ENCODE data around the gene DST.

DST gene

DNA sequence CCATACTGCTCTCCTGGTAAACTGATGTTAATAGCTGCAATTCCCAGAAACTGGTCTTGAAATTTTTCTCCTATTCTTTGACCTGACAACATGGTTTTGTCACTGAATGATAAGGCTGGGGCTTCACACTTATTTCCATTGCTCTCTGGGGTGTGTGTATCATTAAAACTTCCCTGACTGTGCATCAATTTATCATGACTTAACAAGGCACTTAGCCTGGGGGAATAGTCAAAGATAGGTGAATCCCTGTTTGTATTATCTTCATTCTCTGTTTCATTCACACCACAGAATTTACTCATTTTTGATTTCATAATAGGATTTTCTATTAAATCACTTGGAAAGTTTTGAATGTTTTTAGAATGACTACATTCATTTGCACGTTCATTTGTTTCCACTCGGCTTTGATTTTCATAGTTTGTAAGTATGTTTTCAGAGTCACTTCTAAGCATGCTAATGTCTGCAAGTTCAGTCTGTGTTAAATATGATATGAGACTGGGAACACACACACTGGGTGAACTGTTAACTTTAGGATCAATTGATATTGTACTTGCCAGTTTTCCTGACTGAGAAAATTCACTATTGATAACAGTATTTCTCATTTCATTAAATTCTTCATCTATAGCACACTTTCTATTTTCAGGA is 35.5 kb downstream of the DST start:
- FAIRE-seq (no peak), DNase-seq (ENCODE audit: insufficient read length, low spot score) (no peak)
- TF ChIP-seq, protein P1, sequence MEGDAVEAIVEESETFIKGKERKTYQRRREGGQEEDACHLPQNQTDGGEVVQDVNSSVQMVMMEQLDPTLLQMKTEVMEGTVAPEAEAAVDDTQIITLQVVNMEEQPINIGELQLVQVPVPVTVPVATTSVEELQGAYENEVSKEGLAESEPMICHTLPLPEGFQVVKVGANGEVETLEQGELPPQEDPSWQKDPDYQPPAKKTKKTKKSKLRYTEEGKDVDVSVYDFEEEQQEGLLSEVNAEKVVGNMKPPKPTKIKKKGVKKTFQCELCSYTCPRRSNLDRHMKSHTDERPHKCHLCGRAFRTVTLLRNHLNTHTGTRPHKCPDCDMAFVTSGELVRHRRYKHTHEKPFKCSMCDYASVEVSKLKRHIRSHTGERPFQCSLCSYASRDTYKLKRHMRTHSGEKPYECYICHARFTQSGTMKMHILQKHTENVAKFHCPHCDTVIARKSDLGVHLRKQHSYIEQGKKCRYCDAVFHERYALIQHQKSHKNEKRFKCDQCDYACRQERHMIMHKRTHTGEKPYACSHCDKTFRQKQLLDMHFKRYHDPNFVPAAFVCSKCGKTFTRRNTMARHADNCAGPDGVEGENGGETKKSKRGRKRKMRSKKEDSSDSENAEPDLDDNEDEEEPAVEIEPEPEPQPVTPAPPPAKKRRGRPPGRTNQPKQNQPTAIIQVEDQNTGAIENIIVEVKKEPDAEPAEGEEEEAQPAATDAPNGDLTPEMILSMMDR (IDR thresholded peaks at IDR 0.05; ENCODE audit: insufficient read depth, missing control alignments): no peak

DNA sequence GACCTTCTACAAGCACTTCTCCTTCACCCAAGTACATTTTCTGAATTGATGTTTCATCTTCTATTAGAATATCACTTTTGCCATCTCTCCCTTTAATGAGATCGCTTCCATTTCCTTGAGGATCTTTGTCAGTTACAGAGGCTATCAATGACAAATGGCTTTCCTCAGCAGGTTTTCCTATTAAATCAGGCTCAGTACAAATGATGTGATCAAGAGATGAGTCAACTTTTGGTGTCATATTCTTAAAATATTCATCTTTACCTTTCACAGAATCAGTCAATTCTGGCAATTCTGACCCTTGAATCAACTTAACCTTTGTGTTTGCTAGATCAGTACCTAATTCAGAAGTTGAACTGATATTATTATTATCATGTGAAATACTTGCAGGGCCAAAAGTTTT is 37.3 kb downstream of the DST start:
- TF ChIP-seq, protein P1 (IDR thresholded peaks at IDR 0.05; ENCODE audit: insufficient read depth, missing control alignments): no peak
- DNase-seq (ENCODE audit: insufficient read length, low spot score) (no peak), FAIRE-seq (no peak)

DNA sequence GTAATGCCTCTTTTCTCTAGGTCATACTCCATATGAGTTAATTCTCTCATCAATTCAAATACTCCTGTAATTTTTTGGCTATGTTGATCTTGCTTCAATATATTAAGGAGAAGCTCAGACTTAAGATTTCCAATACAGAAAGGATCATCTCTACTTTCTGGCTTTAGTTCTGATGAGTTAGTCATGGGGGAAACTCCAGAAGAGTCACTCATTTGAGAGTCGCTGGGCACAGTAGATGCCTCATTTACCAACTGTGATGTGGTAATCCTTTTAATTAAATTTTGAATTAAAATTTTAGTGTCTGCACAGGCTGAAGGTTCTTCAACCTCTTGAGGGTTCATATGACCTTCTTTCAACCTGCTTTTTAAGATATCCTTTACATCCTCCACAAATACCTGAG is 38.5 kb downstream of the DST start:
- TF ChIP-seq, protein P1 (IDR thresholded peaks at IDR 0.05; ENCODE audit: insufficient read depth, missing control alignments): no peak
- FAIRE-seq (no peak), DNase-seq (ENCODE audit: insufficient read length, low spot score) (no peak)

DNA sequence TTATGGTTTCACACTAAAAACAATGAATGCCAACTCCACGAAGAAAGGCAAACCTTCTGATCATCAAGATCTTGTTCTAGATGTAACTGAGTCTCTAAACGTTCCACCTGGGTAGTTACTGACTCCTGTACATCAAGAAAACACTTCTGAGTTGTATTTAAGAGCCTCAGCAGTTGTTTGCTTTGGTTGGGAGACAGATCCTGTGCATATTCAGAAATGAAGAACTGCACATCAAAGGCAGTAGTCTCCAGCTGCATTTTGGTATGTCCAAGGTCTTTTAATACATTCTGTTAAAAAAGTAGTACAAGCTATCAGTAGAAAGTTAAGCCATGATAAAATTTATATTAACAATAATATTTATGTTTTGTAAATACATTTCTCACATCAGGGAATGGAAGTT is 41.3 kb downstream of the DST start:
- DNase-seq (ENCODE audit: insufficient read length, low spot score) (no peak), FAIRE-seq (peak; percentile 72)
- TF ChIP-seq, protein P1 (IDR thresholded peaks at IDR 0.05; ENCODE audit: insufficient read depth, missing control alignments): no peak

DNA sequence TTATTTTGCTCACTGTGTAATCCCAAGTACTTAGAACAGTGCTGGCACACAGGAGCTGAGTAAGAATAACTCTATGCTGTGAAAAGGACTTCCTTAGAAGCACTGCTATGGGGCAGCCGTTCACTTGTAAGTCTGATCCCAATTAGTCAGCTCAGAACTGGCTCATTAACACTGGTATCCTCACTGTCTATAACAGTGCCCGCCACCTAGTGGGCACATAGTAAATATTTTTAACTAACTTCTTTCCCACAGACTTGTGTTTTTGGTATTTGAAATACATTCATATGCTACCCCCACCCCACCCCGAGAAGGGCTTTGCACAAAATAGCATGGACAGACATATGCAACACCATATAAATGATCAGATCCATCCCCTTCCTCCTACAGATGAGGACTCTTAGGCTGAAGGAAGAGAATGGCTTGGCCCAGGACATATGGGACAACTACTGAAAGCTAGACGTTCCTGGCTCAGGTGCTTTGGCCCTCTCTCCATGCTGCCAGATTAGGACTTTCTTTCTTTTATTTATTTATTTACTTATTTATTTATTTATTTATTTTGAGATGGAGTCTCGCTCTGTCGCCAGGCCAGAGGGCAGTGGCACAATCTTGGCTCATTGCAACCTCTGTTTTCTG is 47.1 kb downstream of the DST start:
- TF ChIP-seq, protein P1 (IDR thresholded peaks at IDR 0.05; ENCODE audit: insufficient read depth, missing control alignments): peak; percentile 71
- DNase-seq (ENCODE audit: insufficient read length, low spot score) (no peak), FAIRE-seq (no peak)

DNA sequence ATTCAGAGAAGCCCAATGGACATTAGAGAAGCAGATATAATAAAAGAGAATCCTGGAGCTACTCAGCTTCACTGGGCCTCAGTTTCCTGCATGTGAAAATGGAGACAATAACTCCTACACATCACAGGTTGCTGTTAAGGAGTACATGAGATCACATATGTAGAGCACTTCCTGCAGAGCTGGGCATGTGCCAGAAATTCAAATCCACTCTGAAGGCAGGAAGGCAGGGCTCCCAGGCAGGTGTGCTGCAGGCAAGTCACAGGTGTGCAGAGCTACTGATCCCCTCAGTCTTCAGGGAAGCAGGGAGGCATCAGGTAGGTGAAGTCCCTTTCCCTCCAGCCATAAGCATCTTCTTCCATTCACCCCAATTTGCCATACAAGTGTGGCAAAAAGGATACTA is 48.0 kb downstream of the DST start:
- DNase-seq (ENCODE audit: insufficient read length, low spot score) (no peak), FAIRE-seq (no peak)
- TF ChIP-seq, protein P1 (IDR thresholded peaks at IDR 0.05; ENCODE audit: insufficient read depth, missing control alignments): no peak

DNA sequence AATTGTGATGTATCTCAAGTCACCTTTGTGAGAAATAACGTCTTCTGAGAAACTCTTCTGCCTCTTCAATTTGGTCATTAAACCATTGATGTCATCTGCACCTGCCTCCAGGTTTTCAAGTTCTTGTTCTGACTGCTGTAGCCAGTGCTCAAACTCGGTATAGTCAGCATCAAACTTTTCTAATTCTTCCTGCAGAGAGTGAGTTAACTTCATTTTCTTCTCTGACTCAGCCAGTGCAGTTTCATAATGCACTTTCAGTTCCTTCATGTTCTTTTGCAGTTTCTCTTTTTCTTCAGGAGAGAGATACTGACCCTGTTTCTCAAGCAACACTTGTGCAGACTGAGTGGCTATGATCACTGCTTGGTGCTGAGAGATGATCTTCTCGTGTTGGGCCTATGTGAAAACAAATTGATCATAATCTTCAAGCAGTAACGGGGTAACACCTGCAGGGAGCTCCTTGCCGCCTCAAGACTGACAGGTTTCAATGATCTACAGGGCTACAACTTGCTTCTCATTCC is 48.8 kb downstream of the DST start:
- TF ChIP-seq, protein P1 (IDR thresholded peaks at IDR 0.05; ENCODE audit: insufficient read depth, missing control alignments): no peak
- no peak for FAIRE-seq
- no peak for DNase-seq (ENCODE audit: insufficient read length, low spot score)

Measured in D721Med (cell line).